GM18951 (cell line): ENCODE results near the gene WNK4.

Source experiments
- POLR2A ChIP-seq: IDR thresholded peaks from 4 replicates; pipeline ENCODE4 v1.6.1; 2011; ENCODE audit warnings: mild to moderate bottlenecking; ENCODE audit not compliant: insufficient read length, insufficient read depth; ENCODE audit errors: extremely low read depth
- in situ Hi-C: fragments of 300-500 bp; cut with MboI; formaldehyde crosslinking; loops from one replicate; pipeline ENCODE4 v1.12.0; 2022; ENCODE audit warnings: low sequenced_read_pairs, mixed read lengths, inconsistent platforms; ENCODE audit not compliant: unreplicated experiment

The WNK4 gene

GRCh38 chr17:42844761-42845555 lies 64.5 kb downstream of the WNK4 start:
- no peak for TF ChIP-seq POLR2A
- in situ Hi-C loops, result no loop called here

GRCh38 chr17:42845556-42845917 lies 65.1 kb downstream of the WNK4 start:
- in situ Hi-C loops, result no loop called here
- no peak for TF ChIP-seq POLR2A

GRCh38 chr17:42845918-42846593 lies 65.6 kb downstream of the WNK4 start:
- in situ Hi-C loops, result no loop called here
- no peak for TF ChIP-seq POLR2A
